NCI-H1694 treated with DMSO at 0.1 percent for 48 hours (cell line): ENCODE data around the gene ACKR3.
A peak's percentile ranks its signal among the peaks of the same experiment; 100 is the strongest.

ENCODE experiments used
- DNase-seq: peaks from one replicate; lab custom pipeline; 2025; lab: John Stamatoyannopoulos, UW

ACKR3 gene

GRCh38 chr2:236569573-236569973, at the start of gene ACKR3:
Gene ACKR3, plus strand, starts transcription at chr2:236569825. Its CDS starts 10,641 bp downstream, at chr2:236580466.
- DNase-seq = peak; percentile 92

GRCh38 chr2:236521556-236521955, 48.1 kb upstream of the ACKR3 start:
- DNase-seq = no peak

- DNase-seq = no peak
These were observed 46.4 kb upstream of the ACKR3 start for GRCh38 chr2:236523249-236523648.

- DNase-seq = no peak
These were observed 44.1 kb upstream of the ACKR3 start for GRCh38 chr2:236525411-236525997.

- DNase-seq = no peak
These were observed 43.0 kb upstream of the ACKR3 start for GRCh38 chr2:236526455-236527158.

- no peak for DNase-seq
These were observed 42.4 kb upstream of the ACKR3 start for GRCh38 chr2:236527159-236527630.

GRCh38 chr2:236529606-236530005, 40.0 kb upstream of the ACKR3 start:
- no peak for DNase-seq

- DNase-seq = no peak
These were observed 39.1 kb upstream of the ACKR3 start for GRCh38 chr2:236530512-236530911.

- DNase-seq = no peak
These were observed 38.4 kb upstream of the ACKR3 start for GRCh38 chr2:236531195-236531594.

GRCh38 chr2:236531996-236532395, 37.6 kb upstream of the ACKR3 start:
- DNase-seq = no peak

- DNase-seq = no peak
These were observed 36.3 kb upstream of the ACKR3 start for GRCh38 chr2:236533343-236533742.

GRCh38 chr2:236535024-236535423, 34.6 kb upstream of the ACKR3 start:
- DNase-seq = no peak

GRCh38 chr2:236536727-236537398, 32.8 kb upstream of the ACKR3 start:
- DNase-seq = no peak

- DNase-seq = no peak
These were observed 31.4 kb upstream of the ACKR3 start for GRCh38 chr2:236538242-236538641.

GRCh38 chr2:236541008-236541562, 28.5 kb upstream of the ACKR3 start:
- no peak for DNase-seq

GRCh38 chr2:236544362-236544761, 25.3 kb upstream of the ACKR3 start:
- DNase-seq = no peak

- no peak for DNase-seq
These were observed 24.4 kb upstream of the ACKR3 start for GRCh38 chr2:236545248-236545658.

GRCh38 chr2:236545814-236546480, 23.7 kb upstream of the ACKR3 start:
- DNase-seq = no peak

- DNase-seq = no peak
These were observed 23.0 kb upstream of the ACKR3 start for GRCh38 chr2:236546561-236547002.

GRCh38 chr2:236547725-236548124, 21.9 kb upstream of the ACKR3 start:
- no peak for DNase-seq

- DNase-seq = no peak
These were observed 21.3 kb upstream of the ACKR3 start for GRCh38 chr2:236548179-236548921.
